Keratinocyte (primary cell): ENCODE results near the gene ADAMTS2.

Source experiments
- CTCF ChIP-seq, 3 experiments: IDR thresholded peaks in 1 of 3; conservative IDR thresholded peaks in 1 of 3; optimal IDR thresholded peaks in 1 of 3; 2 replicates in 2 of 3; 3 replicates in 1 of 3; pipeline versions ENCODE3 to v1.5.1; 2011; ENCODE audit warnings: low read length in 3 of 3, mild to moderate bottlenecking in 3 of 3, moderate library complexity in 2 of 3, control low read depth in 1 of 3, inconsistent platforms in 1 of 3; ENCODE audit not compliant: insufficient read depth in 2 of 3; ENCODE audit errors: extremely low read depth in 1 of 3
- EZH2 ChIP-seq: IDR thresholded peaks from one replicate; pipeline ENCODE4 v1.6.1; 2012; ENCODE audit warnings: inconsistent platforms, mild to moderate bottlenecking, low read length, moderate library complexity

- TF ChIP-seq CTCF (optimal IDR thresholded peaks at IDR 0.05 in 1 of 3, IDR thresholded peaks at IDR 0.05 in 1 of 3, conservative IDR thresholded peaks at IDR 0.05 in 1 of 3; ENCODE audit: extremely low read depth in 1 of 3, insufficient read depth in 2 of 3, low read length in 3 of 3) (no peak), EZH2 (no peak)
Observed at GRCh38 chr5:179237770-179238627, 107.3 kb downstream of the ADAMTS2 start.
